ENCODE results near the gene PPP2R3B.
"Not testable (repeated sequence)": the region's sequence is repeated elsewhere in the genome, so short reads cannot be mapped to it uniquely, and the experiment has no call there.

Gene PPP2R3B

GRCh38 chrX:351736-352135 lies 35.0 kb downstream of the PPP2R3B start:
- no peaks in the 10 kb centered on the region for H3K9me3 ChIP-seq (ENCODE audit: severe bottlenecking)
- DNase-seq (ENCODE audit: low spot score): peak; percentile 53
- peaks cover 12% of the 10 kb centered on the region; the same call in 1 of the 2 replicates for H3K36me3 ChIP-seq (ENCODE audit: low read depth)
- peaks cover 6% of the 10 kb centered on the region for H3K4me1 ChIP-seq (ENCODE audit: insufficient read depth, poor library complexity, severe bottlenecking)
- H3K27ac ChIP-seq (ENCODE audit: poor library complexity, severe bottlenecking): no peak overlapping the region
- ATAC-seq (ENCODE audit: low read depth): no peak
- TF ChIP-seq CTCF (IDR thresholded peaks at IDR 0.05; ENCODE audit: poor library complexity, severe bottlenecking): no peak
- H3K4me3 ChIP-seq (ENCODE audit: severe bottlenecking): no peak overlapping the region
- H3K27me3 ChIP-seq (ENCODE audit: insufficient read depth, poor library complexity, severe bottlenecking): no peaks in the 10 kb centered on the region

GRCh38 chrX:351324-351641 lies 35.4 kb downstream of the PPP2R3B start:
- H3K27ac ChIP-seq (ENCODE audit: poor library complexity, severe bottlenecking); H3K4me1 ChIP-seq (ENCODE audit: insufficient read depth, poor library complexity, severe bottlenecking); H3K9me3 ChIP-seq (ENCODE audit: severe bottlenecking); H3K27me3 ChIP-seq (ENCODE audit: insufficient read depth, poor library complexity, severe bottlenecking); ATAC-seq (ENCODE audit: low read depth); H3K4me3 ChIP-seq (ENCODE audit: severe bottlenecking): not testable (repeated sequence)
- H3K36me3 ChIP-seq (ENCODE audit: low read depth): 0 out of 2 replicates have a peak, but pooled peaks cover 12% of the 10 kb centered on the region
- DNase-seq (ENCODE audit: low spot score): peak; percentile 67

- H3K36me3 ChIP-seq (ENCODE audit: low read depth): 0 out of 2 replicates have a peak, but pooled peaks cover 7% of the 10 kb centered on the region
- no peaks in the 10 kb centered on the region for H3K9me3 ChIP-seq (ENCODE audit: severe bottlenecking)
- H3K27ac ChIP-seq (ENCODE audit: poor library complexity, severe bottlenecking): no peak overlapping the region
- TF ChIP-seq CTCF (IDR thresholded peaks at IDR 0.05; ENCODE audit: poor library complexity, severe bottlenecking): no peak
- H3K27me3 ChIP-seq (ENCODE audit: insufficient read depth, poor library complexity, severe bottlenecking): no peaks in the 10 kb centered on the region
- no peaks in the 10 kb centered on the region for H3K4me1 ChIP-seq (ENCODE audit: insufficient read depth, poor library complexity, severe bottlenecking)
- DNase-seq (ENCODE audit: low spot score) (peak; percentile 68), ATAC-seq (ENCODE audit: low read depth) (no peak)
- no peak overlapping the region for H3K4me3 ChIP-seq (ENCODE audit: severe bottlenecking)
Observed at GRCh38 chrX:350534-351323, 36.0 kb downstream of the PPP2R3B start.

- H3K27me3 ChIP-seq (ENCODE audit: insufficient read depth, poor library complexity, severe bottlenecking): no peaks in the 10 kb centered on the region
- H3K4me1 ChIP-seq (ENCODE audit: insufficient read depth, poor library complexity, severe bottlenecking): no peaks in the 10 kb centered on the region
- ATAC-seq (ENCODE audit: low read depth): no peak
- no peak overlapping the region for H3K4me3 ChIP-seq (ENCODE audit: severe bottlenecking)
- peak; percentile 47 for DNase-seq (ENCODE audit: low spot score)
- H3K27ac ChIP-seq (ENCODE audit: poor library complexity, severe bottlenecking): no peak overlapping the region
- TF ChIP-seq CTCF (IDR thresholded peaks at IDR 0.05; ENCODE audit: poor library complexity, severe bottlenecking): no peak
- H3K36me3 ChIP-seq (ENCODE audit: low read depth): peaks cover 4% of the 10 kb centered on the region
- no peaks in the 10 kb centered on the region for H3K9me3 ChIP-seq (ENCODE audit: severe bottlenecking)
Observed at GRCh38 chrX:350148-350533, 36.6 kb downstream of the PPP2R3B start.

- Histone ChIP-seq H3K4me3 (ENCODE audit: severe bottlenecking) (no peak overlapping the region), H3K27me3 (ENCODE audit: insufficient read depth, poor library complexity, severe bottlenecking) (no peaks in the 10 kb centered on the region), H3K36me3 (ENCODE audit: low read depth) (peaks cover 7% of the 10 kb centered on the region), H3K27ac (ENCODE audit: poor library complexity, severe bottlenecking) (no peak overlapping the region), H3K9me3 (ENCODE audit: severe bottlenecking) (no peaks in the 10 kb centered on the region), H3K4me1 (ENCODE audit: insufficient read depth, poor library complexity, severe bottlenecking) (no peaks in the 10 kb centered on the region)
- DNase-seq (ENCODE audit: low spot score) (no peak), ATAC-seq (ENCODE audit: low read depth) (no peak)
- no peak for TF ChIP-seq CTCF (IDR thresholded peaks at IDR 0.05; ENCODE audit: poor library complexity, severe bottlenecking)
Observed at GRCh38 chrX:349702-350101, 37.0 kb downstream of the PPP2R3B start.
